Pulmonary artery endothelial cell (primary cell): ENCODE results near the gene LCN15. TPM values are rescaled to one million over a fixed set of nuclear protein-coding genes. Genes with fewer than 3 reads are reported as not detected.
"Not testable (repeated sequence)": the region's sequence is repeated elsewhere in the genome, so short reads cannot be mapped to it uniquely, and the experiment has no call there.

Experiments used
- DNase-seq: peaks from one replicate; pipeline ENCODE4 v3.0.0-alpha.2; 2011; ENCODE audit warnings: low read depth, low spot score
- total RNA-seq: library from RNA; depleted of rRNA; stranded (reverse); fragments of >200 nt; gene quantifications from 2 replicates; pipeline ENCODE4 v1.2.3, GENCODE V29; 2014

The LCN15 gene
- total RNA-seq, 1 donor from 2014 or later: not detected

DNA sequence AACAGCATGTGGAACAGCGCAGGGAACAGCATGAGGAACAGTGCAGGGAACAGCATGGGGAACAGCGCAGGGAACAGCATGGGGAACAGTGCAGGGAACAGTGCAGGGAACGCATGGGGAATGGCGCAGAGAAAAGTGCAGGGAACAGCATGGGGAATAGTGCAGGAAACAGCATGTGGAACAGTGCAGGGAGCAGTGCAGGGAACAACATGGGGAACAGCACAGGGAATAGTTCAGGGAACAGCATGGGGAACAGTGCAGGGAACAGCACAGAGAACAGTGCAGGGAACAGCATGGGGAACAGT, 8.2 kb downstream of the LCN15 start:
- DNase-seq: no peak

DNA sequence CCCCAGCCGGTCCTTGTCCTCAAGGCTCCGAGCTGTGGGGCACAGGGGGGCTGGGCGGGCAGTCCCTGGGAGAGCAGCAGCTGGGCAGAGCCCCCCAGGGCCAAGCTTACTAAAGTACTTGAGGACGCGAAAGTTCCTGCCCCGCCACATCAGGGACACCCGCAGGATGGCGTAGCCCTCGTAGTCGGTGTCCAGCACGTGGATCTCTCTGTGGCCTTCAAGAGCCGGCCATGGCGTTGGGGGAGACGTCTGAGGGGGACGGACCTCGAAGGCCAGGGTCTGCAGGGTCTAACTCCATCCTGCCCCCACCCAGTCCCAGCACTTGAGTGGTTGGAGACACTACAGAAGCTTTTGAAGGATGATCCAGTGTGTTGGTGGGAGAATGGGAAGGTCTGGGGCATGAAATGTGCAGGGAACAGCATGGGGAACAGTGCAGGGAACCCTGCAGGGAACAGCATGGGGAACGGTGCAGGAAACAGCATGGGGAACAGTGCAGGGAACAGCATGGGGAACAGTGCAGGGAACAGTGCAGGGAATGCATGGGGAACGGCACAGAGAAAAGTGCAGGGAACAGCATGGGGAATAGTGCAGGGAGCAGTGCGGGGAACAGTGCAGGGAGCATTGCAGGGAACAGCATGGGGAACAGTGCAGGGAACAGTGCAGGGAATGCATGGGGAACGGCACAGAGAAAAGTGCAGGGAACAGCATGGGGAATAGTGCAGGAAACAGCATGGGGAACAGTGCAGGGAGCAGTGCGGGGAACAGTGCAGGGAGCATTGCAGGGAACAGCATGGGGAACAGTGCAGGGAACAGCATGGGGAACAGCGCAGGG, 8.8 kb downstream of the LCN15 start:
- not testable (repeated sequence) for DNase-seq

DNA sequence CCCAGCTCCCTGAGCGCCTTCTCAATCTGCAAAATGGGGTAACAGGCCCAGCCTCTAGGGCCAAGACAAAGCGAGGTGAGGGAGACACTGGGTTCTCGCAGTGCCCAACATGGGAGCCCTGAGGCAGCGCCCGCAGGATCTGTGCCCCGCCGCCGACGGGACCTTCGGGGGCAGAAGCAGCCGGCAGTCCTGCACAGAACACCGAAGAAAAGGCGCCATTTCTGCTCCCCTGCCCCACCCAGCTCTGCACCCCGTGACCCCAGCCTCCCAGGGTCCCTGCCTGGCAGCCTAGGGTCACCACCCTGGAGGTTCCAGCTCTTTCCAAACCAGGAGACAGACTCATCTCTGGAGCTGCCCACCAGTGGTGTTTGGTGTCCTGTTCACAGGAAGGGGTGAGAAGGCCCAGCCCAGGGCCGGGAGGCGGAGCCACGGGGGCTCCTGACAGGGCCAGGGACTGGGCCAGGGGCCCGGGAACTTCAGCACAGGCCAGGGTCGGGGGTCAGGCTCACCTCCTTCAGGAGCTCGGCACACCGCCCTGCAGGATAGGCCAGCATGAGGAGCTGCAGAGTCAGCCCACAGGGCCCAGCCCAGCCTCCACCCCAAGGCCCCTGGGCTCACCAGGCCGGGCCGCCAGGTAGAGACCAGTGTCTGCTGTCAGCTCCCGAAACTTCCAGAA, 9.6 kb downstream of the LCN15 start:
- DNase-seq: no peak

DNA sequence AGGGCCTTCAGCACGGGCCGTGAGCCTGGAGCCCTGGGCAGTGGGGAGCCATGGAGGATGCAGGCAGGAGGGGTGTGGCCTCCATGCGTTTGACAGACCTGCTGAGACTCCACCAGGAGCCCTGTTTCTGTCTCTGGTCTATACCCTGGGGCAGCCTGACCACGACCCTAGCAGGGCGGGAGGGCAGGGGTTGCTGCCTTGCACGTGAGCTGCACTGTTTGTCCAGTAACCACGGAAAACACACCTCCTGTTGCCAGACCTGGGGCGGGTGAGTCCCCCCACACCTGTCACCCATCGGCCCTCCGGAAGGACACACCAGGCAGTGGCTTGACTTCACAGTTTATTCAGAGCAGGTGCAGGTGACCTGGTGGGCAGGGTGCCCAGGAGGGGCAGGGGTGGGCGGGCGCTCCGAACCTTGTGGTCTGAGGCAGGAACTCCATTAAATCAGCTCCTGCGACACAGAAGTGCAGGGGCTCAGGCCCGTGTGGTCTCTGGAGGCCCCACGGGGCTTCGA, 10.2 kb downstream of the LCN15 start:
- no peak for DNase-seq

DNA sequence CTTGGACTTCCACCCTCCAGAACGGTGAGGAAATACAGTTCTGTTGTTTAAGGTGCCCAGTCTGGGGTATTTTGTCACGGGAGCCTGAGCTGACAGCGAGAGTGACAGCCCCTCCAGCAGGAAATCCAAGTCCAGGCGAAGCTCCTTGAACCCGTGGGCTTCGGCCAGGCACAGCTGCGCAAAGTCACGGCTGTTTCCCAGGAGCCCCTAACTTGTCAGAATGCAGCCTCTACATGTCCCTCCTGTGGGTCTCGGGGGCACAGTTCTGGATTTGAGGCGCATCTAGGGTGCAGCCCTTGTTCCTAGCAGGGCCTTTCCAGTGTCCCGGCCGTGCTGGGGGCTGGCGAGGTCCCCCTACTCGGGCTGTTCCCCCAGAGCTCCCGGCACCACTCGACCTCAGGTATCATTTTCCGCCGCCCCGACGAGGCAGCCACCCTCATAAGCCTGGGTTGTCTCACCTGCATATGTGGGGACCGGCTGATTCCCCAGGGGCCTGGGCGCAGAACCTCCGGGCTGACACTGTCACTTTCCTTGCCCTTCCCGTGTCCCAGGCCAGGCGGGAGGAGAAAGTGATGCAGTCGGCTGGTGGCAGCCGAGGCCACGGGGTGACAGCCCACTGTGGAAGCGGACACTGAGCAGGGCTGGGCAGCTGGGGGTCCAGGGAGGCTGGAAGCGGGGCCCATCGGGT, 10.8 kb downstream of the LCN15 start:
- no peak for DNase-seq

DNA sequence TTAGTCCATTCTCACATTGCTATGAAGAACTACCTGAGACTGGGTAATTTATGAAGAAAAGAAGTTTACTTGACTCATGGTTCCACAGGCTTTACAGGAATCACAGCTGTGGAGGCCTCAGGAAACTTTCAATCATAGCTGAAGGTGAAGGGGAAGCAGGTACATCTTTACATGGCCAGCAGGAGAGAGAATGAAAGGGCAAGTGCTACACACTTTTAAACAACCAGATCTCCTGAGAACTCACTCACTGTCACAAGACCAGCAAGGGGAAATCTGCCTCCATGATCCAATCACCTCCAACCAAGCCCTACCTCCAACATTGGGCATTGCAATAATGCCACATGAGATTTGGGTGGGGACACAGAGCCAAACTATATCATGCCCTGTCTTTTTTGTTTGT, 12.5 kb downstream of the LCN15 start:
- DNase-seq: no peak

DNA sequence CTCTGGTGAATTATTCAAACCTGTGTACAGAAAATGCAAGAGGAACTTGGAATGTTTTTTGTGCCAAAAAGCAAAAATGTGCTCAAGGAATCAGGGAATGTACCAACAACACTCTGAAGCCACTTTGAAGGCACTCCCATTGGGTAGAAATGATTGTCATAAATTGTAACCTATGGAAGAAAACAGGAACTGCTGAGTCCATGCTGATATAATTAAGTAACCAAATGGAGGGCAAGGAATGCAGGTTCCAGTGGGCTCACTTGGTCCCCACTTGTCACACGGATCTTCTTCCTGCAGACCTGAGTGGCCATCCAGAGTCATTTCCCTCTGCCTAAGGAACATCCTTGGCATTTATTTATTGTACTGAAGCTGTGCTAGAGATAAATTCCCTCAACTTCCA, 13.1 kb downstream of the LCN15 start:
- no peak for DNase-seq

DNA sequence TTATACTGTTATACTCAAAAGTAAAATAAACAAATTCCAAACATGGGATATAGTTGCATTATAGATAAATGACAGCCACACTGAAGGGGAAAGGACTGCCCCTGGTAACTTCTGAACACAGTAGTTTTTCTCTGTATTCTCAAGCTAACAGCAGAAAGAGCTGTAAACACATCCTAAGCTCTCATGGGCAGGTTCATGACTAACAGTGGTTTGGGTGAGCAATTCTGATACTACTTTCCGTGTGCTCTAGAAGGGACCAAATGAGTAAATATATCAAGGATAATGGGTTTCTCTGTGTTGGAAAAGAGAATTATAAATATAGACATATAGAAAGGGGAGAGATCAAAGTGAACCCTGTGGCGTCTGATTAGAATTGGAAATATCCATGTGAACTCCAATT, 13.8 kb downstream of the LCN15 start:
- no peak for DNase-seq

DNA sequence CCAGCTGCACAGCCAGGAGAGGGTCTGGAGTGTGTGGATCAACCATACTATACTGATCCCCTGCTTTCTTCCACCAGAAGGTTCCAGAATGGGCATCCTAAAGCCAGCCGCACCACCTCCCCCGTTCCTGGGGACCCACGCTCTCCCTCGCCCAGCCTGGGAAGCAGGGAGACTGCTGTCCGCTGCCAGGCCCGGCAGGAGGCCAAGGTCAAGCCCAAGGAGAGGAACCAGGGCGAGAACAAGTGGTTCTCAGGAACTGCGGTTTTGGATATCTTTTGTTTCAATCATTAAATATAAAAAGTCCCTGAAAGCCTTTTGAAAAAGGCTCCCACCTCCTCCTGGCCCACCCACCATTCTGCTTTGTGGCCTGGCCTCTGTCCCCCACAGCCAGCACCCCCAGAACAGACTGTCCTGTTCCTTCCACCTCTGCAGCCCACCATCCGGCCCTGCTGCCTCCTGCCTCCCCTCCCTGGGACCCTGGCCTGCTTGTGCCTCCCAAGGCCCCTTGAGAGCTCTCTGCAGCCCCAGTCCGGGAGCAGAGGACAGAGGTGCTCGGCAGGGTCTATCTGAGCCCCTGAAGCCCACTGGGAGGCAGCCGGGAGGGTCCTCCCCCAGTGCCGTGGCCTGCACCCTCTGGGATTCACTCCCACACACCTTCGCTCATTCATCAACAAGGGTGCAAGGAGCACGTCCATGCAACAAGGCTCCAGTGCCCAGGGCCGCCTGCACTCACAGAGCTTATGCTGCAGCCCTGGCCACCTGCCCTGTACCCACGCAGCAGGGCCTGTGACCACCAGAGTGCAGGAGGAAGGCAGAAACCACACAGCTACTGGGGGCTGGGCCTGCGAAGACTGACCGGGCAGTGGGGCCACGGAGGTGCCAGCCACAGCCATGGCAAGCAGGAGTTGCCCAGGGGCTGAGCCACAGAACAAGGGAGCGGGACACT, 15.4 kb downstream of the LCN15 start:
- no peak for DNase-seq

DNA sequence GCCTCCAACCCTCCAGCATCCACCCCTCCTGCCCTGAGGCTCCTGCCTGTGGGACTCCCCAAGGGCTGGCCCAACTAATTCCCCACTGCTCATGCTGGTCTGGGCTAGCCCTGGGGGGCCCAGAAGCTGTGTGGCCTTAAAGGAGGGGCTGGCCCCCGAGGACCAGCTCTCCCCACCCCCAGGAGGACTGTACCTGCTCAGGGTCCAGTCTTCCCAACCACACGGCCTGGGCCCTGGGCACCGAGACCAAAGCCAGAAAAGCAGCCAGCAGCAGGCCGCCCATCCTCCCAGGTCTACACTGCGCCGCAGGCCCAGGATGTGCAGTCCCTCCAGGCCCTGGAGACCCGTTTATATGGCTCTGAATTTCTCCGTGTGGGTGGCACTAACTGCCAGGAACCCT, 16.1 kb downstream of the LCN15 start, which contains the start of gene LCN6:
LCN6 (minus strand) TSS at position 325 of the 400 bp plus-strand sequence; CDS start at position 283, 42 bp downstream.
- no peak for DNase-seq

DNA sequence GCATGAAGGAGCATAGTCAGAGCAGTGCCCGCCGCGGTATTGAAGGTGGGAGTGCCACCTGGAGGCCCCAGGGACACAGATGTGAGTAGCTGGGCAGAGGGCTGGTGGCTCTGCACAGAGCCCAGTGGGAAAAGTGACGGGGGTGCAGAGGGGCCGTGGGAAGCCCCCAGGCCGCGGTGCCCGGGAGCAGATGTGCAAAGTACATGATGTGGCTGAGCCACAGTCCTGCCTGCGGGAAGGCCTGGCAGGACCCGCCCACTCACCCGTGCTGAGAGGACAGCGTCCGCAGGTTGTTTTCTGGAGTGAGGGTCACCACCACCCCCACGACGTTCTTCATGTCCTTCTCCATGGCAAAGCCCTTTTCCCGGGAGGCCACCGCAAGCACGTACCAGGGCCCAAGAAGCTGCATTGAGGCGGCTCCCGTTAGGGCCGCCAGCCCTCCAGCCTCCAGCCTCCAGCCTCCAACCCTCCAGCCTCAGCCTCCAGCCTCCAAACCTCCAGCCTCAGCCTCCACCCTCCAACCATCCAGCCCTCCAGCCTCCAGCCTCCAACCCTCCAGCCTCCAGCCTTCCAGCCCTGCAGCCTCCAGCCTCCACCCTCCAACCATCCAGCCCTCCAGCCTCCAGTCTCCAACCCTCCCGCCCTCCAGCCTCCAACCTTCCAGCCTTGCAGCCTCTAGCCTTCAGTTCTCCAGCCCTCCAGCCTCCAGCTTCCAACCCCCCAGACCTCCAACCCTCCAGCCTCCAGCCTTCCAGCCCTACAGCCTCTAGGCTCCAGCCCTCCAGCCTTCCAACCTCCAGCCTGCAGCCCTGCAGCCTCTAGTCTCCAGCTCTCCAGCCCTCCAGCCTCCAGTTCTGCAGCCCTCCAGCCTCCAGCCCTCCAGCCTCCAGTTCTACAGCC, 16.9 kb downstream of the LCN15 start:
- no peak for DNase-seq

DNA sequence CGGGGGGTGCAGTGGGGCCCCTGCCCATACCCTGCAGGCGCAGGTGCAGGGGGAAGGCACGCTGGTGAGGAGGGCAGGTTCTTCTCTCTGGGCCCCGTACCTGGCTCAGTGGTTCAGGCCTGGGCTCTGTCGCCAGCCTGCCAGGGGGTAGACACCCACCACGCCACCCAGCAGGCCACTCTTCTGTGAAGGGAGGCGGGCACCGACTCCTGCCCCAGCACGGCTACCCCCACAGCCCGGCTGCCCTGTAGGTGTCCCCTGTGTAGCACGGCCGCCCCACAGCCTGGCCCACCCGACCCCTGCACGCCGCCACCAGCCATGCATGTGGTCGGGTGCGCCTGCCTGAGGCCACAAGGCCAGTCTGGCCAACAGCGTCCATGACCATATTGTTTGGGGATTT, 17.7 kb downstream of the LCN15 start:
- DNase-seq: no peak

DNA sequence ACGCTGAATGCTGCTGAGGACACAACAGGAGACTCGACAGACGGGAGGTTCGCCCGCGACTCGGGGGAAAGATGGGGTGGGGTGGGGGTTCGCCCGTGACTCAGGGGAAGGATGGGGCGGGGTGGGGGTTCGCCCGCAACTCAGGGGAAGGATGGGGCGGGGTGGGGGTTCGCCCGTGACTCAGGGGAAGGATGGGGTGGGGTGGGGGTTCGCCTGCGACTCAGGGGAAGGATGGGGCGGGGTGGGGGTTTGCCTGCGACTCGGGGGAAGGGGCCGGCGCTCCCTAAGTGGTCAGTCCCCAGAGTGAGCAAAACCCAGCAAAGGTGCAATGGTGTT, 18.2 kb downstream of the LCN15 start:
- no peak for DNase-seq

DNA sequence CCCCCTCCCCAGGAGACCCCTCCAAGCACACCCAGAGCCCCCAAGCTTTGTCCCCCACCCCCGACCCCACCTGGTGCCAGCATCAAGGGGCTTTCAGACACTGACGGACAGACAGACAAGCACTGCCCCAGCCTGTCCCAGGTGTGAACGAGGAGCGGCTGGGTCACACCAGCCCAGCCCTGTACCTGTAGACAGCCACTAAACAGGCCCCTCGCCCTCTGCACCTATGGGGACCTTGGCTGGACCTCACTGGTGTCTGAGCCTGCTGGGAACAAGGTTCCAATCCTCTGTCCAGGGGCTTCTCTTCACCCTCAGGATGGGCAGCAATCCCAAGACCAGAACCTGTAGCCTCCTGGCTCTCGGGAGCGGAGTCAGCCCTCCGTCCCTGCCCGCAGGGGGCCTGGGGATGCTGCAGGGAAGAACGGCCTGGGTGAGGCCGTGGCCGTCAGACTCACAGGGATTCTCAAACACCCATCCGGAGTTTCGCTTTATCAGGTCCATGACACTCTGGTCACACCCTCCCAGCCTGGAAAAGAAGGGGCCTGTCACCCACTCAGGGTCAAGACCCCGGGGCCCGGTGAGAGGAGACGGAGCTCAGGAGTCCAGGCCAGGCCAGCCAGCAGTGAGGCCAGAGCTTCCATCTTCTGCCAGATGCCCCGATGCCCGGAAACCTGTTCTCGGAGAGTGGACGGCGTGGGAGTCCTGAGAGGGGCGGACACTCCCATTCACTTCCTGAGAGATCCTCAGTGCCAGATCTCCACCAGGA, 18.7 kb downstream of the LCN15 start:
- DNase-seq: no peak

DNA sequence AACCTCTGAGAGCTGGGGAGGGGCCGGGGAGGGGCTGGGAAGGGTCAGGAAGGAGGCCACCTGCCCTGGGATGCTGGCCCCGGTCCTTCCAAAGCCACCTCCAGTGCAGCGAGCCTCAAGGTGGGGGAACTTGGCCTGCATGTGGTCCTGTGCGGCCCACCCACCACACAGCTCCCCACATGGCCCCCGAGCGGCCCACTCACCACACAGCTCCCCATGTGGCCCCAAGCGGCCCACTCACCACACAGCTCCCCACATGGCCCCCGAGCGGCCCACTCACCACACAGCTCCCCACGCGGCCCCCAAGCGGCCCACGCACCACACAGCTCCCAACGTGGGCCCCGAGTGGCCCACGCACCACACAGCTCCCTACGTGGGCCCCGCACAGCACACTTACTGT, 19.5 kb downstream of the LCN15 start:
- no peak for DNase-seq

DNA sequence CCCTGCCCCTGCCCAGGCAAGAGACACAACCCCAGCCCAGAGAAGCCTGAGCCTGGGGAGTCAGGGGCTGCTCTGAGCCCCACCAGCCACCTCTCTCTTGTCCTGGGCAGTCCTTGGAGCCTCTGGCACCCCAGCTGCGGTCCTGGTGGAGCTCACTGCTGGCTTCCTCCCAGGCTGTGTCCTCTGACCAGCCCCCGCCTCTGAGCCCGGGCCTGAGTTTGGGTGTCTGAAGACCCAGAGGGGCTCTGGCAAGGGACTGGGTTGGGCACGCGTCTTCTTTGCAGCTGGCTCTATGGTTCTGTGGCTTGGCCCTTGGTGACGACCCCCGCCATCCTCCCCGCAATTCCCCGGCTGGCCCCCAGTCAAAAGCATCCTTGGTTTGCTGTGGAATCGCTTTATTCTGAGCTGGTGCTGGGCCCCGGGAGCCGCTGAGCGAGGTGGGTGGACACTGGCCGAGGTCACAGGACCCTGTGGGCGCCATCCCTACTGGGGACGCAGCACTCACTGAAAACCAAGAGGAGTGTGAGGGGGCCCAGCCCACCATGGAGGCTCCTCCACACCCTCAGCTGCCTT, 20.6 kb downstream of the LCN15 start:
- DNase-seq: no peak

DNA sequence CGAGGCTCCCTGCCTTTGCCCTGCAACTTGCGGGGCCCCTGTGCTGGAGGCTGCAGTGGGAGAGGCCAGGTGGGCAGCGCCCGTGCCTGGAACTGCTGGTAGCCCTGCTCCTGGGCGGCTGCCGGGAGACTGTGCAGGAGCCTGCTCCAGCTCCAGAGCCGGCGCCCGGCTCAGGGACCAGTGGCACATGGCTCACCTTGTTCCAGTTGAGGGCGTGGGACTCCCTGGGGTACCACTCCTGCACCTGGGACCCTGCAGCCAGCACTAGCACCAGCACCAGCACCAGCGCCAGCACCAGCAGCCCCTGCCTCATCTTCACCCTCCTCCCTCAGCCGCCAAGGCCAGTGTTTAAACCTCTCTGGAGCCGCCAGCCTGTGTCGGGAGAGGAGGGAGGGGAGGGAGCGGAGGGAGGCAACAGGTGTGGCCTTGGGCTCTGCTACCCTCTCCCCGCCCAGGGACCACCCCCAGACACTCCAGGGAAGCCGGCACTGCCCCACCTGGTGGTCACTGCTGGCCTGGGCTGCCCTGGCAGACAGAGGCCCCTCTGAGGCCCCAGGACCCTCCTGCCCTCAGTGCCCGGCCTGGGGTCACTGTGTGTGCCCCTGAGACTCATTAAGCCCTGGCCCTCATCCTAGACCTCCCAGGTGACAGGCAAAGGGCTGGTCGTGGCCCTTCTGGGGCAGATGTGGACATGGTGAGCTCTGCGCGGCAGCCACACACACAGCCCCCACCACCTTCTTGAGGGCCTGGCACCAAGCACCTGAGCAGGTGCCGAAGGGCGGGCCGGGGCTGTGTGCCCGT, 21.5 kb downstream of the LCN15 start, which contains the start of gene LCN10:
LCN10 (minus strand) TSS at position 350 of the 801 bp plus-strand sequence; CDS start at position 313, 37 bp downstream.
- no peak for DNase-seq
